A549 (cell line): ENCODE measurements around the gene RYR1. TPM values are rescaled to one million over a fixed set of nuclear protein-coding genes. Genes with fewer than 3 reads are reported as not detected.

Experiments
- ATAC-seq, 2 experiments: fragments of 200-7000 bp in 1 of 2; fragments of >200 bp in 1 of 2; cut with Nextera tagmentation in 1 of 2; cut with Tn5 transposase in 1 of 2; 3 replicates each; pipeline versions ENCODE4 v1.8.0 to v1.9.1; 2018 to 2020; ENCODE audit warnings: mild to moderate bottlenecking in 1 of 2, moderate library complexity in 1 of 2
- CTCF ChIA-PET: fragments of 300-600 bp; sonication (Branson Sonifier 250); formaldehyde crosslinking; extraction: SDS; loops from one replicate; lab custom pipeline; 2021; ENCODE audit warnings: antibody characterized with exemption, inconsistent platforms; lab: Yijun Ruan, JAX
- POLR2A ChIA-PET: fragments of 350-600 bp; formaldehyde crosslinking; extraction: SDS; loops from one replicate; lab custom pipeline; 2021; ENCODE audit warnings: antibody characterized with exemption, inconsistent platforms; lab: Yijun Ruan, JAX
- DNase-seq, 2 experiments: peaks; one replicate each; pipeline versions ENCODE4 v3.0.0 to v3.0.0-alpha.2; 2011 to 2016; ENCODE audit warnings: low read depth in 1 of 2, low spot score in 1 of 2
- FAIRE-seq: peaks from 2 replicates; lab custom pipeline; 2011; peaks lifted over from hg19 to GRCh38; lab: Jason Lieb, UNC
- H3K27ac ChIP-seq, 2 experiments: fragments of >200 bp; sonication (Bioruptor Twin); formaldehyde crosslinking; 3 replicates each; pipeline ENCODE4 v1.5.1; 2016 to 2017
- H3K4me1 ChIP-seq: fragments of >200 bp; sonication (Bioruptor Twin); formaldehyde crosslinking; 3 replicates; pipeline ENCODE4 v1.6.1; 2016
- H3K4me2 ChIP-seq: fragments of >200 bp; sonication (Bioruptor Twin); formaldehyde crosslinking; 3 replicates; pipeline ENCODE4 v1.6.1; 2016
- H3K4me3 ChIP-seq: fragments of >200 bp; sonication (Bioruptor Twin); formaldehyde crosslinking; 3 replicates; pipeline ENCODE4 v1.5.1; 2016
- H3K9me3 ChIP-seq: fragments of >200 bp; sonication (Bioruptor Twin); formaldehyde crosslinking; 3 replicates; pipeline ENCODE4 v1.6.1; 2016
- BCL3 ChIP-seq: fragments of >200 bp; sonication (Bioruptor Twin); formaldehyde crosslinking; IDR thresholded peaks from 3 replicates; pipeline ENCODE4 v1.6.1; 2016
- BHLHE40 ChIP-seq: IDR thresholded peaks from 2 replicates; pipeline ENCODE4 v1.6.1; 2012; ENCODE audit warnings: low read depth, low read length, inconsistent platforms
- CEBPB ChIP-seq, 2 experiments: fragments of >200 bp in 1 of 2; sonication (Bioruptor Twin) in 1 of 2; formaldehyde crosslinking in 1 of 2; IDR thresholded peaks; 2 replicates each; pipeline ENCODE4 v1.6.1; 2012 to 2016
- E2F6 ChIP-seq: IDR thresholded peaks from 2 replicates; pipeline ENCODE4 v1.6.1; 2012; ENCODE audit warnings: low read depth, borderline replicate concordance
- EHF ChIP-seq: fragments of 250-450 bp; sonication (Bioruptor Pico); IDR thresholded peaks from 2 replicates; pipeline ENCODE4 v1.5.0; 2020; ENCODE audit warnings: mild to moderate bottlenecking
- EP300 ChIP-seq, 2 experiments: fragments of >200 bp; sonication (Bioruptor Twin); formaldehyde crosslinking; IDR thresholded peaks; 2 replicates in 1 of 2; 3 replicates in 1 of 2; pipeline ENCODE4 v1.6.1; 2016 to 2017
- FOSL2 ChIP-seq, 2 experiments: fragments of 450-650 bp in 1 of 2; fragments of >200 bp in 1 of 2; sonication (Bioruptor Twin) in 1 of 2; formaldehyde crosslinking; IDR thresholded peaks; 2 replicates each; pipeline versions ENCODE4 v1.5.0 to v1.6.1; 2016 to 2020; ENCODE audit warnings: mild to moderate bottlenecking in 1 of 2, moderate library complexity in 1 of 2
- JUN ChIP-seq, 2 experiments: fragments of >200 bp; sonication (Bioruptor Twin); formaldehyde crosslinking; IDR thresholded peaks; 2 replicates in 1 of 2; 3 replicates in 1 of 2; pipeline ENCODE4 v1.6.1; 2016 to 2017
- JUNB ChIP-seq: fragments of >200 bp; sonication (Bioruptor Twin); formaldehyde crosslinking; IDR thresholded peaks from 2 replicates; pipeline ENCODE4 v1.6.1; 2016
- KDM1A ChIP-seq: fragments of 200-600 bp; sonication (generic); IDR thresholded peaks from 2 replicates; pipeline ENCODE4 v1.6.1; 2016; ENCODE audit warnings: low read depth, mild to moderate bottlenecking
- MAFK ChIP-seq: fragments of 450-650 bp; IDR thresholded peaks from 2 replicates; pipeline ENCODE4 v1.6.1; 2014; ENCODE audit not compliant: partially characterized antibody
- MAZ ChIP-seq: fragments of 150-350 bp; IDR thresholded peaks from 2 replicates; pipeline ENCODE4 v1.6.1; 2014; ENCODE audit warnings: antibody characterized with exemption, low read depth, low read length, borderline replicate concordance
- MYC ChIP-seq: IDR thresholded peaks from 2 replicates; pipeline ENCODE4 v1.6.1; 2012; ENCODE audit warnings: mild to moderate bottlenecking, inconsistent platforms, low read length, improper control_type of control experiment, borderline replicate concordance
- NPAS2 ChIP-seq: fragments of 250-450 bp; sonication (Bioruptor Pico); IDR thresholded peaks from 2 replicates; pipeline ENCODE4 v1.8.0; 2022; ENCODE audit warnings: mild to moderate bottlenecking, moderate library complexity, borderline replicate concordance
- PHF8 ChIP-seq: fragments of 200-600 bp; sonication (generic); IDR thresholded peaks from 2 replicates; pipeline ENCODE4 v1.6.1; 2016; ENCODE audit warnings: low read depth, mild to moderate bottlenecking, antibody characterized with exemption, moderate library complexity, borderline replicate concordance
- POLR2AphosphoS2 ChIP-seq: conservative IDR thresholded peaks from 2 replicates; pipeline ENCODE4 v1.6.1; 2012; ENCODE audit warnings: low read length, improper control_type of control experiment, inconsistent platforms
- RCOR1 ChIP-seq: fragments of 150-350 bp; IDR thresholded peaks from 2 replicates; pipeline ENCODE4 v1.6.1; 2014; ENCODE audit warnings: antibody characterized with exemption, low read length, low read depth
- SMC3 ChIP-seq: fragments of >200 bp; sonication (Bioruptor Twin); formaldehyde crosslinking; IDR thresholded peaks from 3 replicates; pipeline ENCODE4 v1.6.1; 2018; ENCODE audit warnings: inconsistent platforms
- TFCP2L1 ChIP-seq: fragments of 250-450 bp; sonication (Bioruptor Pico); IDR thresholded peaks from 2 replicates; pipeline ENCODE4 v1.5.0; 2021; ENCODE audit warnings: mild to moderate bottlenecking
- TP53 ChIP-seq: fragments of 250-450 bp; sonication (Bioruptor Pico); IDR thresholded peaks from 2 replicates; pipeline ENCODE4 v1.5.0; 2021; ENCODE audit warnings: mild to moderate bottlenecking, moderate library complexity
- ZFP36 ChIP-seq: fragments of 450-650 bp; IDR thresholded peaks from 2 replicates; pipeline ENCODE4 v1.6.1; 2014; ENCODE audit warnings: borderline replicate concordance; ENCODE audit not compliant: partially characterized antibody
- WGBS: methylation state at CpG from one replicate; pipeline ENCODE4 v1.1.6; 2017; ENCODE audit errors: missing lambda C conversion rate; 5-methylcytosine and 5-hydroxymethylcytosine counted together
- polyA plus RNA-seq, 4 experiments: library from polyadenylated mRNA; depleted of rRNA in 3 of 4; stranded (reverse); fragments of >200 nt; fragmentation: RNase III in 1 of 4; extraction: RNeasy Plus Mini Kit Qiagen cat#74134 plus additional on column Dnase treatment in 1 of 4; gene quantifications; 2 replicates in 3 of 4; 3 replicates in 1 of 4; pipeline ENCODE4 v1.2.3, GENCODE V29; 2011 to 2017
- TF ChIP-seq, protein P1 (sequence below): IDR thresholded peaks from 2 replicates; pipeline ENCODE4 v1.6.1; 2012
- TF ChIP-seq, protein P2 (sequence below): IDR thresholded peaks from 2 replicates; pipeline ENCODE4 v1.6.1; 2012
- TF ChIP-seq, protein P3 (sequence below): fragments of 250-450 bp; sonication (Bioruptor Pico); IDR thresholded peaks from 2 replicates; pipeline ENCODE4 v1.5.0; 2020; ENCODE audit warnings: low read depth, mild to moderate bottlenecking, moderate library complexity

The RYR1 gene
- polyA plus RNA-seq, 2 of the 4 experiments (the other 2 are of a cell fraction), result 1.4 to 3.1 TPM

- no peak for TF ChIP-seq TFCP2L1 (CRISPR knock-in tag)
- no peak for TF ChIP-seq RCOR1
- TF ChIP-seq, all 56 proteins: peak for 0
Observed at GRCh38 chr19:38386971-38387549, 46.4 kb upstream of the RYR1 start (continued).

GRCh38 chr19:38387550-38388348, 45.7 kb upstream of the RYR1 start, which contains the start of gene GGN:
Gene GGN (minus strand): TSS chr19:38388034. CDS start chr19:38387261, 773 bp downstream.
- CTCF ChIA-PET, result interaction anchor here (0.6 to 12.4 kb wide), 18 partner anchors 9 to 588 kb away, joined by 3 to 254 read pairs (median 4); partner anchors contain the start of genes C19orf33, CATSPERG, FAM98C and MRPS12
- 6% methylated on average over 45 of the region's 51 CpGs for WGBS
- DNase-seq, result peak; percentile 98 to 100
- peak within 1 kb of the TSS; percentile 61 for H3K4me3 ChIP-seq
- H3K4me2 ChIP-seq, result peak within 1 kb of the TSS; percentile 86
- peaks cover 35% of the 10 kb centered on the region for H3K4me1 ChIP-seq
- peak; percentile 53 to 78 for ATAC-seq
- FAIRE-seq, result peak; percentile 94
- no peaks in the 10 kb centered on the region for H3K9me3 ChIP-seq
- TF ChIP-seq, protein P1, sequence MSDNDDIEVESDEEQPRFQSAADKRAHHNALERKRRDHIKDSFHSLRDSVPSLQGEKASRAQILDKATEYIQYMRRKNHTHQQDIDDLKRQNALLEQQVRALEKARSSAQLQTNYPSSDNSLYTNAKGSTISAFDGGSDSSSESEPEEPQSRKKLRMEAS, result peak; percentile 17; the same call in 1 of the 2 replicates
- TF ChIP-seq TP53 (CRISPR knock-in tag), result peak; percentile 22; the same call in 1 of the 2 replicates
- TF ChIP-seq BHLHE40, result no peak
- TF ChIP-seq EHF, result no peak
- TF ChIP-seq BCL3, result peak; percentile 46; the same call in 1 of the 3 replicates
- peak; percentile 73; the same call in 1 of the 2 replicates for TF ChIP-seq POLR2AphosphoS2
- TF ChIP-seq JUN (IDR thresholded peaks at IDR 0.05), result peak; percentile 6 to 53; a peak in 2 of 5 replicates
- TF ChIP-seq NPAS2, result no peak
- TF ChIP-seq, all 56 proteins: peak for 5
- POLR2A ChIA-PET, result interaction anchor here (0.5 to 3.4 kb wide), 15 partner anchors 9 to 543 kb away, joined by 3 to 89 read pairs (median 6); partner anchors contain the start of genes C19orf33, CATSPERG, EIF3K and FAM98C
- H3K27ac ChIP-seq, result peak within 1 kb of the TSS; percentile 71 to 90

- peak within 1 kb of the TSS; percentile 86 for H3K4me2 ChIP-seq
- ATAC-seq, result peak; percentile 7 to 21
- H3K4me1 ChIP-seq, result peaks cover 42% of the 10 kb centered on the region
- peak; percentile 78 to 79 for DNase-seq
- H3K4me3 ChIP-seq, result peak within 1 kb of the TSS; percentile 61
- WGBS, result 3% methylated on average over 25 of the region's 46 CpGs
- FAIRE-seq, result no peak
- ChIA-PET CTCF (interaction anchor here (0.7 to 12.4 kb wide), 16 partner anchors 10 to 564 kb away, joined by 3 to 254 read pairs (median 4); partner anchors contain the start of genes C19orf33, CATSPERG, FAM98C and MRPS12), POLR2A (interaction anchor here (0.9 to 3.4 kb wide), 11 partner anchors 10 to 542 kb away, joined by 3 to 89 read pairs (median 9); partner anchors contain the start of genes C19orf33, CATSPERG, EIF3K and FAM98C)
- H3K27ac ChIP-seq, result peak within 1 kb of the TSS; percentile 71 to 90
- H3K9me3 ChIP-seq, result no peaks in the 10 kb centered on the region
- no peak for TF ChIP-seq MAFK
- no peak for TF ChIP-seq FOSL2 (IDR thresholded peaks at IDR 0.05)
- TF ChIP-seq FOSL2 (CRISPR knock-in tag; IDR thresholded peaks at IDR 0.05), result no peak
- TF ChIP-seq E2F6, result no peak
- TF ChIP-seq NPAS2, result no peak
- peak; percentile 6; the same call in 1 of the 2 replicates for TF ChIP-seq POLR2AphosphoS2
- TF ChIP-seq SMC3, result no peak
- no peak for TF ChIP-seq ZFP36
- TF ChIP-seq BHLHE40, result no peak
- no peak for TF ChIP-seq KDM1A
- TF ChIP-seq, protein P2, sequence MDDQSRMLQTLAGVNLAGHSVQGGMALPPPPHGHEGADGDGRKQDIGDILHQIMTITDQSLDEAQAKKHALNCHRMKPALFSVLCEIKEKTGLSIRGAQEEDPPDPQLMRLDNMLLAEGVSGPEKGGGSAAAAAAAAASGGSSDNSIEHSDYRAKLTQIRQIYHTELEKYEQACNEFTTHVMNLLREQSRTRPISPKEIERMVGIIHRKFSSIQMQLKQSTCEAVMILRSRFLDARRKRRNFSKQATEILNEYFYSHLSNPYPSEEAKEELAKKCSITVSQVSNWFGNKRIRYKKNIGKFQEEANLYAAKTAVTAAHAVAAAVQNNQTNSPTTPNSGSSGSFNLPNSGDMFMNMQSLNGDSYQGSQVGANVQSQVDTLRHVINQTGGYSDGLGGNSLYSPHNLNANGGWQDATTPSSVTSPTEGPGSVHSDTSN, result 0 out of 2 replicates have a peak, but pooled peaks have one; percentile 37
- no peak for TF ChIP-seq PHF8
- TF ChIP-seq JUNB, result no peak
- 0 out of 2 replicates have a peak, but pooled peaks have one; percentile 86 for TF ChIP-seq MAZ
- TF ChIP-seq, protein P3, sequence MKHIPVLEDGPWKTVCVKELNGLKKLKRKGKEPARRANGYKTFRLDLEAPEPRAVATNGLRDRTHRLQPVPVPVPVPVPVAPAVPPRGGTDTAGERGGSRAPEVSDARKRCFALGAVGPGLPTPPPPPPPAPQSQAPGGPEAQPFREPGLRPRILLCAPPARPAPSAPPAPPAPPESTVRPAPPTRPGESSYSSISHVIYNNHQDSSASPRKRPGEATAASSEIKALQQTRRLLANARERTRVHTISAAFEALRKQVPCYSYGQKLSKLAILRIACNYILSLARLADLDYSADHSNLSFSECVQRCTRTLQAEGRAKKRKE (CRISPR knock-in tag), result no peak
- TF ChIP-seq, protein P1, result peak; percentile 20; the same call in 1 of the 2 replicates
- TF ChIP-seq EP300 (IDR thresholded peaks at IDR 0.05), result no peak
- 0 out of 2 replicates have a peak, but pooled peaks have one; percentile 15 for TF ChIP-seq MYC
- no peak for TF ChIP-seq CEBPB (IDR thresholded peaks at IDR 0.05)
- TF ChIP-seq JUN (IDR thresholded peaks at IDR 0.05), result peak; percentile 32 to 76; a peak in 3 of 5 replicates
Observed at GRCh38 chr19:38388349-38389100, 45.0 kb upstream of the RYR1 start, which contains the start of gene SPRED3. Gene SPRED3 (plus strand): TSS chr19:38388697. CDS start chr19:38390303, 1,606 bp downstream.
